H1 (cell line): ENCODE data around the gene FUNDC1. TPM values are rescaled to one million over a fixed set of nuclear protein-coding genes. Genes with fewer than 3 reads are reported as not detected.

Experiments used
- CTCF ChIA-PET: fragments of 300-600 bp; sonication (Branson Sonifier 250); formaldehyde crosslinking; loops from one replicate; lab custom pipeline; 2021; ENCODE audit not compliant: partially characterized antibody; lab: Charles Lee
- POLR2A ChIA-PET: fragments of 300-600 bp; sonication (Branson Sonifier 250); formaldehyde crosslinking; loops from one replicate; lab custom pipeline; 2021; ENCODE audit warnings: inconsistent platforms; ENCODE audit not compliant: partially characterized antibody; lab: Charles Lee
- DNase-seq, 2 experiments: peaks; one replicate each; pipeline versions ENCODE4 v3.0.0 to v3.0.0-alpha.2; 2010 to 2022; ENCODE audit warnings: low spot score in 2 of 2, low read depth in 1 of 2, mixed read lengths in 1 of 2
- FAIRE-seq: peaks from 2 replicates; lab custom pipeline; 2011; peaks lifted over from hg19 to GRCh38; lab: Jason Lieb, UNC
- H2AFZ ChIP-seq: 2 replicates; pipeline ENCODE4 v1.8.1; 2012; ENCODE audit warnings: low read length, inconsistent platforms
- H2AK5ac ChIP-seq: 2 replicates; pipeline ENCODE4 v1.6.1; 2013; ENCODE audit warnings: low read depth, low read length
- H2BK120ac ChIP-seq: replicated peaks from 2 replicates; pipeline ENCODE3; 2013; ENCODE audit warnings: low read depth, low read length, inconsistent platforms
- H2BK12ac ChIP-seq: 2 replicates; pipeline ENCODE4 v1.6.1; 2013; ENCODE audit warnings: low read depth, low read length
- H2BK15ac ChIP-seq: 2 replicates; pipeline ENCODE4 v1.6.1; 2013; ENCODE audit warnings: low read length
- H2BK20ac ChIP-seq: 2 replicates; pipeline ENCODE4 v1.6.1; 2013; ENCODE audit warnings: low read length
- H2BK5ac ChIP-seq: 2 replicates; pipeline ENCODE4 v1.6.1; 2013; ENCODE audit warnings: low read depth, low read length
- H3K14ac ChIP-seq: 2 replicates; pipeline ENCODE4 v1.6.1; 2013; ENCODE audit warnings: inconsistent platforms; ENCODE audit not compliant: insufficient read length
- H3K18ac ChIP-seq: 2 replicates; pipeline ENCODE4 v1.6.1; 2013; ENCODE audit warnings: low read length; ENCODE audit errors: extremely low read depth
- H3K23ac ChIP-seq: 2 replicates; pipeline ENCODE4 v1.6.1; 2013; ENCODE audit warnings: inconsistent platforms; ENCODE audit not compliant: insufficient read length
- H3K23me2 ChIP-seq: 2 replicates; pipeline ENCODE4 v1.6.1; 2013; ENCODE audit warnings: low read depth, low read length
- H3K27ac ChIP-seq: 2 replicates; pipeline ENCODE4 v1.6.1; 2011; ENCODE audit warnings: low read depth, low read length, inconsistent platforms
- H3K27me3 ChIP-seq, 4 experiments: replicated peaks in 1 of 4; 1 replicate in 1 of 4; 2 replicates in 3 of 4; pipeline versions ENCODE4 v1.6.1 to v1.8.1; 2011 to 2013; ENCODE audit warnings: low read length in 3 of 4, mild to moderate bottlenecking in 3 of 4, inconsistent platforms in 2 of 4, mixed read lengths in 2 of 4, moderate library complexity in 1 of 4; ENCODE audit not compliant: control insufficient read depth in 3 of 4, insufficient read depth in 3 of 4; ENCODE audit errors: extremely low read depth in 1 of 4
- H3K36me3 ChIP-seq, 4 experiments: 2 replicates each; pipeline versions ENCODE4 v1.6.1 to v1.8.1; 2011 to 2013; ENCODE audit warnings: mild to moderate bottlenecking in 4 of 4, low read length in 3 of 4, moderate library complexity in 2 of 4, control low read depth in 1 of 4, inconsistent platforms in 1 of 4; ENCODE audit not compliant: insufficient read depth in 4 of 4, control insufficient read depth in 2 of 4
- H3K4ac ChIP-seq: replicated peaks from 2 replicates; pipeline ENCODE3; 2013; ENCODE audit warnings: low read length, low read depth, mixed read lengths, inconsistent platforms; ENCODE audit not compliant: insufficient read length
- H3K4me1 ChIP-seq, 4 experiments: replicated peaks in 1 of 4; 1 replicate in 1 of 4; 2 replicates in 3 of 4; pipeline versions ENCODE4 v1.6.1 to v1.8.1; 2011 to 2013; ENCODE audit warnings: low read length in 3 of 4, inconsistent platforms in 2 of 4, mixed read lengths in 1 of 4; ENCODE audit not compliant: insufficient read depth in 4 of 4, control insufficient read depth in 3 of 4
- H3K4me2 ChIP-seq, 2 experiments: 2 replicates each; pipeline versions ENCODE4 v1.6.1 to v1.8.1; 2011 to 2013; ENCODE audit warnings: low read depth in 2 of 2, low read length in 2 of 2, control low read depth in 1 of 2, inconsistent platforms in 1 of 2, mild to moderate bottlenecking in 1 of 2; ENCODE audit not compliant: insufficient read depth in 1 of 2
- H3K4me3 ChIP-seq, 4 experiments: fragments of 200-600, 300-600 bp in 1 of 4; sonication (generic), shearing (Covaris generic), sonication (Bioruptor Twin) in 1 of 4; 2 replicates each; pipeline versions ENCODE4 v1.5.1 to v1.8.1; 2011 to 2016; ENCODE audit warnings: low read length in 4 of 4, low read depth in 3 of 4, control low read depth in 2 of 4, inconsistent platforms in 2 of 4, mild to moderate bottlenecking in 2 of 4, mixed read lengths in 1 of 4, moderate library complexity in 1 of 4; ENCODE audit not compliant: insufficient read depth in 2 of 4; ENCODE audit errors: extremely low read depth in 1 of 4
- H3K56ac ChIP-seq: replicated peaks from 2 replicates; pipeline ENCODE3; 2013; ENCODE audit warnings: low read depth, mild to moderate bottlenecking, mixed read lengths, low read length, inconsistent platforms; ENCODE audit not compliant: insufficient read length
- H3K79me1 ChIP-seq: 2 replicates; pipeline ENCODE4 v1.6.1; 2013; ENCODE audit warnings: low read depth, low read length, control low read depth
- H3K79me2 ChIP-seq, 2 experiments: 2 replicates each; pipeline versions ENCODE4 v1.6.1 to v1.8.1; 2012 to 2013; ENCODE audit warnings: low read length in 2 of 2, mild to moderate bottlenecking in 2 of 2, inconsistent platforms in 1 of 2; ENCODE audit not compliant: insufficient read depth in 2 of 2, control insufficient read depth in 1 of 2
- H3K9ac ChIP-seq, 4 experiments: replicated peaks in 1 of 4; 1 replicate in 1 of 4; 2 replicates in 3 of 4; pipeline versions ENCODE4 v1.6.1 to v1.8.1; 2011 to 2013; ENCODE audit warnings: low read depth in 3 of 4, low read length in 3 of 4, control low read depth in 2 of 4, mild to moderate bottlenecking in 2 of 4, moderate library complexity in 2 of 4, inconsistent platforms in 1 of 4; ENCODE audit errors: extremely low read depth in 1 of 4
- H3K9me3 ChIP-seq, 2 experiments: 2 replicates each; pipeline versions ENCODE4 v1.6.1 to v1.8.1; 2012 to 2013; ENCODE audit warnings: mild to moderate bottlenecking in 2 of 2, moderate library complexity in 2 of 2, control low read depth in 1 of 2, inconsistent platforms in 1 of 2, low read depth in 1 of 2, low read length in 1 of 2, mixed read lengths in 1 of 2; ENCODE audit not compliant: insufficient read depth in 2 of 2
- H4K20me1 ChIP-seq, 2 experiments: replicated peaks in 1 of 2; 2 replicates each; pipeline versions ENCODE3 to v1.8.1; 2011 to 2013; ENCODE audit warnings: inconsistent platforms in 2 of 2, low read length in 2 of 2, mild to moderate bottlenecking in 1 of 2; ENCODE audit not compliant: insufficient read depth in 2 of 2, control insufficient read depth in 1 of 2
- H4K5ac ChIP-seq: 2 replicates; pipeline ENCODE4 v1.6.1; 2013; ENCODE audit warnings: low read length, low read depth, mixed read lengths, inconsistent platforms; ENCODE audit not compliant: insufficient read length
- H4K8ac ChIP-seq: 2 replicates; pipeline ENCODE4 v1.8.0; 2013; ENCODE audit warnings: mild to moderate bottlenecking, moderate library complexity, low read length, inconsistent platforms; ENCODE audit not compliant: insufficient read depth; ENCODE audit errors: extremely low read depth
- H4K91ac ChIP-seq: replicated peaks from 2 replicates; pipeline ENCODE3; 2013; ENCODE audit warnings: low read length, mixed read lengths, inconsistent platforms; ENCODE audit not compliant: insufficient read length
- CBX8 ChIP-seq: fragments of 300-800, 300-1000 bp; sonication (generic); IDR thresholded peaks from 2 replicates; pipeline ENCODE4 v1.7.1; 2016; ENCODE audit warnings: low read depth, low read length, borderline replicate concordance
- CHD2 ChIP-seq: IDR thresholded peaks from 2 replicates; pipeline ENCODE4 v1.6.1; 2012; ENCODE audit warnings: low read length, improper control_type of control experiment
- CREB1 ChIP-seq: IDR thresholded peaks from 2 replicates; pipeline ENCODE4 v1.6.1; 2012; ENCODE audit warnings: inconsistent platforms
- CTBP2 ChIP-seq: IDR thresholded peaks from 2 replicates; pipeline ENCODE4 v1.7.0; 2011; ENCODE audit warnings: borderline replicate concordance, mild to moderate bottlenecking, moderate library complexity, mixed read lengths, low read length; ENCODE audit not compliant: insufficient read depth, insufficient read length
- FOSL1 ChIP-seq: IDR thresholded peaks from 2 replicates; pipeline ENCODE4 v1.6.1; 2011; ENCODE audit warnings: mild to moderate bottlenecking, low read depth, low read length, moderate library complexity; ENCODE audit not compliant: insufficient read depth
- RFX5 ChIP-seq: IDR thresholded peaks from 2 replicates; pipeline ENCODE4 v1.6.1; 2011; ENCODE audit warnings: low read depth, low read length, improper control_type of control experiment, borderline replicate concordance
- RXRA ChIP-seq: IDR thresholded peaks from 2 replicates; pipeline ENCODE4 v1.6.1; 2011; ENCODE audit warnings: low read depth, mild to moderate bottlenecking, low read length, moderate library complexity; ENCODE audit not compliant: insufficient read depth
- SP2 ChIP-seq: IDR thresholded peaks from 2 replicates; pipeline ENCODE4 v1.6.1; 2012; ENCODE audit warnings: mild to moderate bottlenecking, low read length, inconsistent platforms
- YY1 ChIP-seq: IDR thresholded peaks from 2 replicates; pipeline ENCODE4 v1.6.1; 2011; ENCODE audit warnings: low read depth, mild to moderate bottlenecking, low read length
- WGBS, 2 experiments: shearing (Covaris generic) in 1 of 2; methylation state at CpG; one replicate each; pipeline versions ENCODE4 v1.1.6 to v1.1.7; 2013 to 2015; ENCODE audit warnings: low lambda C conversion rate in 2 of 2, mixed read lengths in 2 of 2, inconsistent platforms in 1 of 2, low coverage in 1 of 2, missing lambda C conversion rate in 1 of 2; ENCODE audit not compliant: insufficient replicate concordance in 2 of 2, insufficient coverage in 1 of 2, insufficient read length in 1 of 2; ENCODE audit errors: extremely low coverage in 1 of 2, missing lambda C conversion rate in 1 of 2; 5-methylcytosine and 5-hydroxymethylcytosine counted together
- polyA plus RNA-seq, 7 experiments: library from polyadenylated mRNA; depleted of rRNA in 3 of 7; stranded (reverse) in 5 of 7; unstranded in 2 of 7; fragments of >200 nt in 5 of 7; fragments of 200-250 nt in 2 of 7; gene quantifications; 1 replicate in 5 of 7; 2 replicates in 1 of 7; 4 replicates in 1 of 7; pipeline versions ENCODE4 v1.2.1 to v1.2.3, GENCODE V29; 2011 to 2013; ENCODE audit warnings: missing spikeins in 2 of 7, mixed read lengths in 2 of 7
- total RNA-seq: library from RNA; stranded (reverse); fragmentation: NEBNext Ultra II Directional; extraction: Animal tissue kit (Norgen Biotek cat#: 25700); gene quantifications from 2 replicates; pipeline ENCODE4 v1.2.1, GENCODE V29; 2021
- TF ChIP-seq, protein P1 (sequence below): IDR thresholded peaks from 2 replicates; pipeline ENCODE4 v1.6.1; 2012; ENCODE audit warnings: low read length, inconsistent platforms

The FUNDC1 gene
- total and polyA plus RNA-seq, 2 of the 8 experiments (the other 6 are each of a cell fraction or from before 2014, with no cell fraction given): 13.7 to 24.1 TPM

DNA sequence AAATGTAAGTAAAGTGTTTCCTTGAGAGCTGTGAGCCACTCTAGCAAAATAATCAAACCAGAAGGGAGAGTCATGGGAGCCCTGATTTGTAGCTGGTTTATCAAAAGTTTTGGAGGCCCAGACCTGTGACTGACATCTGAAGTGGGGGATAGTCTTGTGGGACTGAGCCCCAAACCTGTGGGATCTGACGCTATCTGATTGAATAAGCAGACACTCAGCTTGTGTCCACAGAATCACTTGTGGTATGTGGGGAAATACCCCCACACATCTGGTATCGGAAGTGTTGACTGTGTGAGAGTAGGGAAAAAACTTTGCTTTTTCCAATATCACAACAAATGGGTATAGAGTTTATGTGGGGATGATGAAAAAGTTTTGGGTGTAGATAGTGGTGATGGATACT lies 35.4 kb downstream of the FUNDC1 start:
- no peaks in the 10 kb centered on the region for H3K23me2 ChIP-seq
- H3K79me2 ChIP-seq: no peaks in the 10 kb centered on the region
- no peak overlapping the region for H2BK20ac ChIP-seq
- no peak overlapping the region for H2BK5ac ChIP-seq
- H3K4me2 ChIP-seq: no peak overlapping the region
- no peaks in the 10 kb centered on the region for H3K79me1 ChIP-seq
- H3K14ac ChIP-seq: no peak overlapping the region
- H4K20me1 ChIP-seq: no peaks in the 10 kb centered on the region
- no peaks in the 10 kb centered on the region for H3K9me3 ChIP-seq
- H2BK120ac ChIP-seq: no peak overlapping the region
- no peak overlapping the region for H3K27ac ChIP-seq
- H3K27me3 ChIP-seq: no peaks in the 10 kb centered on the region
- peaks cover 0 to 3% (median 0%) of the 10 kb centered on the region in 4 experiments; a peak in 2 of 7 replicates for H3K4me1 ChIP-seq
- WGBS, 2 experiments: 85% methylated on average over 2 of the region's 2 CpGs; no CpG with 5 or more reads in 1 of the 2 experiments
- no peak overlapping the region for H3K23ac ChIP-seq
- no peak overlapping the region for H3K56ac ChIP-seq
- H2AK5ac ChIP-seq: no peak overlapping the region
- no peak overlapping the region for H4K5ac ChIP-seq
- FAIRE-seq: peak; percentile 83
- H3K9ac ChIP-seq: no peak overlapping the region
- ChIA-PET POLR2A (interaction anchor here (1.3 kb wide), 1 partner anchor 10 kb away, joined by 3 read pairs; no protein-coding TSS in a partner anchor), CTCF (no interaction called here)
- no peak overlapping the region for H4K91ac ChIP-seq
- DNase-seq: no peak
- H3K18ac ChIP-seq: no peak overlapping the region
- no peaks in the 10 kb centered on the region for H3K36me3 ChIP-seq
- TF ChIP-seq SP2 (no peak), RFX5 (no peak), CTBP2 (no peak), RXRA (no peak), CBX8 (no peak), CREB1 (no peak), FOSL1 (no peak), CHD2 (no peak), YY1 (no peak)
- TF ChIP-seq, protein P1, sequence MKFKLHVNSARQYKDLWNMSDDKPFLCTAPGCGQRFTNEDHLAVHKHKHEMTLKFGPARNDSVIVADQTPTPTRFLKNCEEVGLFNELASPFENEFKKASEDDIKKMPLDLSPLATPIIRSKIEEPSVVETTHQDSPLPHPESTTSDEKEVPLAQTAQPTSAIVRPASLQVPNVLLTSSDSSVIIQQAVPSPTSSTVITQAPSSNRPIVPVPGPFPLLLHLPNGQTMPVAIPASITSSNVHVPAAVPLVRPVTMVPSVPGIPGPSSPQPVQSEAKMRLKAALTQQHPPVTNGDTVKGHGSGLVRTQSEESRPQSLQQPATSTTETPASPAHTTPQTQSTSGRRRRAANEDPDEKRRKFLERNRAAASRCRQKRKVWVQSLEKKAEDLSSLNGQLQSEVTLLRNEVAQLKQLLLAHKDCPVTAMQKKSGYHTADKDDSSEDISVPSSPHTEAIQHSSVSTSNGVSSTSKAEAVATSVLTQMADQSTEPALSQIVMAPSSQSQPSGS: no peak
- TF ChIP-seq, all 59 proteins: peak for 0
- Histone ChIP-seq H2BK12ac (no peak overlapping the region), H2AFZ (no peak overlapping the region), H2BK15ac (no peak overlapping the region), H3K4ac (no peak overlapping the region), H4K8ac (no peak overlapping the region), H3K4me3 (no peak overlapping the region)
